GM13976 (cell line): ENCODE data around the gene ZNF512B.

Experiments
- DNase-seq: peaks from one replicate; pipeline ENCODE4 v3.0.0; 2012; ENCODE audit warnings: low spot score
- CTCF ChIP-seq: IDR thresholded peaks from 2 replicates; pipeline ENCODE4 v1.5.1; 2012; ENCODE audit warnings: borderline replicate concordance, mild to moderate bottlenecking; ENCODE audit not compliant: insufficient read depth; ENCODE audit errors: extremely low read depth, missing control alignments, control extremely low read depth
- in situ Hi-C: fragments of 300-500 bp; cut with MboI; formaldehyde crosslinking; loops from one replicate; pipeline ENCODE4 v1.12.0; 2022; ENCODE audit warnings: low sequenced_read_pairs, mixed read lengths, inconsistent platforms; ENCODE audit not compliant: unreplicated experiment

The ZNF512B gene

GRCh38 chr20:63942250-63942951 is 27.3 kb downstream of the ZNF512B start:
- TF ChIP-seq CTCF = no peak
- peak; percentile 72 for DNase-seq
- in situ Hi-C loops = no loop called here

- DNase-seq = no peak
- in situ Hi-C loops = no loop called here
- TF ChIP-seq CTCF = no peak
Observed at GRCh38 chr20:63941282-63942081, 28.2 kb downstream of the ZNF512B start.

GRCh38 chr20:63940472-63941266 is 29.1 kb downstream of the ZNF512B start:
- in situ Hi-C loops = no loop called here
- TF ChIP-seq CTCF = no peak
- no peak for DNase-seq

- no peak for TF ChIP-seq CTCF
- DNase-seq = no peak
Observed at GRCh38 chr20:63940071-63940471, 29.7 kb downstream of the ZNF512B start.

GRCh38 chr20:63939061-63939935 is 30.4 kb downstream of the ZNF512B start:
- no peak for TF ChIP-seq CTCF
- in situ Hi-C loops = no loop called here
- DNase-seq = no peak

More at GRCh38 chr20:63940071-63940471, 29.7 kb downstream of the ZNF512B start:
- in situ Hi-C loops = no loop called here
